ENCODE data around the gene NDUFA8.

NDUFA8 gene

GRCh38 chr9:122129969-122130368 is 29.6 kb downstream of the NDUFA8 start:
- TF ChIP-seq CTCF (IDR thresholded peaks at IDR 0.05; ENCODE audit: low read depth, low read length): no peak
- DNase-seq (ENCODE audit: low read depth, low spot score): no peak
- no peak overlapping the region for H3K4me3 ChIP-seq (ENCODE audit: low read depth, low read length)
- in situ Hi-C loops (cut with HindIII; ENCODE audit: low sequenced_read_pairs): loop anchor here (10.0 kb wide), 1 partner anchor 225 kb away; no protein-coding TSS in a partner anchor

- DNase-seq (ENCODE audit: low read depth, low spot score): no peak
- in situ Hi-C loops (cut with HindIII; ENCODE audit: low sequenced_read_pairs): loop anchor here (10.0 kb wide), 1 partner anchor 226 kb away; no protein-coding TSS in a partner anchor
- no peak for TF ChIP-seq CTCF (IDR thresholded peaks at IDR 0.05; ENCODE audit: low read depth, low read length)
- no peak overlapping the region for H3K4me3 ChIP-seq (ENCODE audit: low read depth, low read length)
These were observed 30.6 kb downstream of the NDUFA8 start for GRCh38 chr9:122128969-122129343.

- no peak for TF ChIP-seq CTCF (IDR thresholded peaks at IDR 0.05; ENCODE audit: low read depth, low read length)
- in situ Hi-C loops (cut with HindIII; ENCODE audit: low sequenced_read_pairs): loop anchor here (10.0 kb wide), 1 partner anchor 227 kb away; no protein-coding TSS in a partner anchor
These were observed 31.3 kb downstream of the NDUFA8 start for GRCh38 chr9:122128007-122128968.

GRCh38 chr9:122127396-122127798 is 32.2 kb downstream of the NDUFA8 start:
- in situ Hi-C loops (cut with HindIII; ENCODE audit: low sequenced_read_pairs): loop anchor here (10.0 kb wide), 1 partner anchor 227 kb away; no protein-coding TSS in a partner anchor
- no peak for DNase-seq (ENCODE audit: low read depth, low spot score)
- no peak for TF ChIP-seq CTCF (IDR thresholded peaks at IDR 0.05; ENCODE audit: low read depth, low read length)
- H3K4me3 ChIP-seq (ENCODE audit: low read depth, low read length): no peak overlapping the region

More at GRCh38 chr9:122128007-122128968, 31.3 kb downstream of the NDUFA8 start:
- no peak for DNase-seq (ENCODE audit: low read depth, low spot score)
- no peak overlapping the region for H3K4me3 ChIP-seq (ENCODE audit: low read depth, low read length)

GRCh38 chr9:122126331-122127261 is 33.0 kb downstream of the NDUFA8 start:
- TF ChIP-seq CTCF (IDR thresholded peaks at IDR 0.05; ENCODE audit: low read depth, low read length): no peak
- peak overlapping the region; percentile 33 for H3K4me3 ChIP-seq (ENCODE audit: low read depth, low read length)
- peak; percentile 5 for DNase-seq (ENCODE audit: low read depth, low spot score)
- in situ Hi-C loops (cut with HindIII; ENCODE audit: low sequenced_read_pairs): loop anchor here (10.0 kb wide), 1 partner anchor 228 kb away; no protein-coding TSS in a partner anchor
